GM19372 (cell line): ENCODE data around the gene WNT4.
A peak's percentile ranks its signal among the peaks of the same experiment; 100 is the strongest.

Source experiments
- ATAC-seq: cut with Tn5 transposase; IDR thresholded peaks from one replicate; pipeline ENCODE4 v1.9.1; 2021; ENCODE audit warnings: mild to moderate bottlenecking, low read depth, moderate library complexity; ENCODE audit not compliant: unreplicated experiment

WNT4 gene

DNA sequence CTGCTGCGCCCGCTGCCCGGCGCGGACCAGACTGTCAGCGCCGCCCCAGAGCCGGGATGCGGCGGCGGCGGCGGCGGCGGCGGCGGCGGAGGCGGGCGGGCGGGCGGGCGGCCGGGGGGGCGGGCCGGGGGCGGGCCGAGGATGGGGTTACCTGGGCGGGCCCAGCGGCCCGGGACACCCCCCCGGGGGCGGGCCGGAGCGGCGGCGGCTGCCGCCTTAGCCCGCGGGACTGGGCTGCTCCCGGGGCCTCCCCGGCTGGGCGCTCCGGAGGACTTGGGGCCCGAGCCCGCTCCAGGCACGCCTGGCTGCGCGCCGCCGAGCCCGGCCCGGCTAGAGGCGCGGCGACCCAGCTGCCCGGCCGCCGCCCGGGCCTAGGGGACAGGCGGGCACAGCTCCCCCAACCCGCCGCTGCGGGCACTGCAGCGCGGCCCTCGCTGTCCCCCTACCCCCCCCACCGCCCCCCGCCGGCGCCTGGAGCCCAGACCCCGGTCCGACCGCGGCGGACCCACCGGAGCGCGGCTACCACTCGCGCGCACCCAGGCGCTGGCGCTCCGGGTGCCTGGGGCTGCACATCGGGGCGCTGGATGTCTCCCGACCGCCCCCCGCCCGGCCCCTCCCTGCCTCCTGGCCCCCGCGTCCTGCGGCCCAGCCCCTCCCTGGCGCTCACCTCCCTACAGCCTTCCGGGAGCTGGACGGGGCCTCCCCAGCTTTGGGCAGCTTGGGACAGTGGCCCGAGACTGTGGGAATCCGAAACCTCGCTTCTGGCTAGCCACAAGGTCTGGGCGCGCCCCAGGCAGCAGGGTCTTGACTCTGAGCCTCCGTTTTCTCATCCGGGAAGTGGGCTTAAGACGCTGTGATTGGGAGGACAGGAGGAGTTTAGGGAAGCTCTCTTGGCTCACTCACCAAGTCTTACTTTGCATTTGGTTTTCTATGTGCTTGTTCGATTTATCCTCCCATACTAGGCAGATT lies at the start of gene WNT4:
TSS of gene WNT4 (minus strand) at position 33 of the 969 bp plus-strand sequence. CDS start 175 bp downstream, outside the sequence.
- no peak for ATAC-seq

DNA sequence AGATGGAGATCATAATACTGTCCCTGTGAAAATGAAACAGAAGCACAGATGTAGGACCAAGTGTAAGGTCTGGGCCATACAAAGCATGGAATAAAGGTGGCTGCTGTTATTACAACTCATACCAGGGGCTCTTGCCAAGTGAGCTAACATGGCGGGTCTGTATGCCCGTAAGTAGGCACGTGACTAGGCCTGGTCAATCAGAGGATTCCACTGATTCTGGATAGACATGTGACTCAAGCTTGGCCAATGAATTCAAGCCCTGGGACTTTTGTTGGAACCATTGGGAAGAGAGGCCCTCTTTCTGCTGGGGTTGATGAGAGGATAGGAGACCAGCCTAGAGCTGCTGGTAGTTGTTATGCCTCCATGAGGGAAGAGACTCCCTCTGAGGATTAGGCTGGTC lies 47.8 kb upstream of the WNT4 start:
- no peak for ATAC-seq

DNA sequence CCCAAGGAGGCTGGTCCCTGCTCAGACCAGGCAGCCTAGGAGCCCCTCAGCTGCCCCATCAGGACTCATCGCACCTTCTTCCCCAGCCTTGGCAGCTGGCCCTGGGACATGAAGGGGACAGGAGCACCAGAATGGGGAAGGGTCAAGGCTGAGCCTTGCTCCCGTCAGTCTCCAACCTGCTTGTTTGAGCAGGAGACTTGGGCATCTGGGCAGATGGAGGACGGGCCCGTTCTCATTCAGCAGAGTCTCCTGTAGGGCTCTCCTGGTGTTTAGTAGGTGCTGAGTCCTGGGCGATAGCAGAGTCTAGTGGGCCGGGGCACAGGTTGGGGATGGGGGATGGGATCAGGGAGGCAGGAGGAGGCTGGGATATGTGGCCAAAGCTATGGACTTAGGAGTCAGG lies 47.4 kb upstream of the WNT4 start:
- ATAC-seq = no peak

DNA sequence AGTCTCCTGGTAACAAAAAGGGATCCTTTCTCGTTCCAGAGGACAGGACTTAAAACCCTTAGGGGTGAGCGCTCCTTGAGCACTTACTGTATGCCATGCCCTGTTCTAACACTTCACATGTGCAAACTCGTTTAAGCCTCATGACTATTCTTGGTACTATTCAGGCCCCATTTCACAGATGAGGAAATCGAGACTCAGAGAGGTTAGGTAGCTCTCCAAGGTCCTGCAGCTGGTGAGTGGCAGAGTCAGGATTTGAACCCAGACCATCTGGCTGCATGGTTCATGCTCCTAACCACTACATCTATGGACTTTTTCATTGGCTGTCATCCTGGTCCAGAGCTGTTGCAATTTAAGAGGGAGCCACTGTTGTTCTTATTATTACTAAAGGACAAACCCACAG lies 46.7 kb upstream of the WNT4 start:
- ATAC-seq = no peak

DNA sequence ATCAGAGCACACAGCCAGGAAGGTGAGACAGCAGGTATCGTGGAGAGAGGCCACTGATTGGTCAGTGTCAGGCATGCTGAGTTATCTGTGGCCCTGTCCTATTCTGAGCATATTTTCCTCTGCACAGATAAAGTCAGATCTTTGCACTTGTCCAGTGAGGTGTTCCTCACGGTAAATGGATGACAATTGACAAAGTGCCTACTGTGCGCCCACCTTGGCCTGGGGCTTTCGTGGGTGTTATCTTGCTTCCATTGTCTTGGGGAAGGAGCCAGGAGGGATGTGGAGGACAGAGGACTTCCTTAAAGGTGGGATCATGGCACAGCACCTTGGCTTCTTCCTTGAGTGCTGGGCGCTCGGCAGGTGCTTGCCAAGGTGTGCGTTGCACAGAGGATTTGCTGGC lies 46.0 kb upstream of the WNT4 start:
- ATAC-seq = no peak

DNA sequence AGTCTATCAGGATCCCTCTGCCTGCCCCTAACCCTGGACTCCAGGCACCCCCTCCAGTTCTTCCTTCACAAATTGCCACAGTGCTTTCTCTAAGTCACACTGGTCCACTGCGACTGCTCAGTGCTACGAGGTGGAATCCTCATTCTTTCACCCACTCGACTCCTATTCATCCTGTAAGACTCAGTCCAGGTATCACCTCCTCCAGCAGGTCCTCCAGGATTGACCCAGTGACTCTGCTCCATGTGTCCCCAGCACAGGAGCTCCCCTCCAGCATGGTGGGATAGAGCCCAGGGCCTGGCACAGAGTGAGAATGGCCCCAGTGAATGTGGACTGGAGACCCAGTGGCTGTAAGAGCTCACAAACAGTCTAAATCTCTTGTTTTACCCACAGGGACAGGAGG lies 45.5 kb upstream of the WNT4 start:
- no peak for ATAC-seq

DNA sequence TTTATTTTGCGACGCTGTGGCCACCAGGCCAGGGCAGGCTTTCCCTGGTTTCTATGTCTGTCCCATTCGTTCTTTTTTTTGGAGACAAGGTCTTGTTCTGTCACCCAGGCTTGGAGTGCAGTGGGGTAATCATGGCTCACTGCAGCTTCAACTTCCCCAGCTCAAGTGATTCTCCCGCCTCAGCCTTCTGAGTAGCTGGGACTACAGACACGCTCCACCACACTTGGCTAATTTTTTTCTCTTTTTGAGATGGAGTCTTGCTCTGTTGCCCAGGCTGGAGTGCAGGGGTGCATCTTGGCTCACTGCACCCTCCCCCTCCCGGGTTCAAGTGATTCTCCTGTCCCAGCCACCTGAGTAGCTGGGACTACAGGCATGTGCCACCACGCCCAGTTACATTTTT lies 43.4 kb upstream of the WNT4 start:
- ATAC-seq = no peak

DNA sequence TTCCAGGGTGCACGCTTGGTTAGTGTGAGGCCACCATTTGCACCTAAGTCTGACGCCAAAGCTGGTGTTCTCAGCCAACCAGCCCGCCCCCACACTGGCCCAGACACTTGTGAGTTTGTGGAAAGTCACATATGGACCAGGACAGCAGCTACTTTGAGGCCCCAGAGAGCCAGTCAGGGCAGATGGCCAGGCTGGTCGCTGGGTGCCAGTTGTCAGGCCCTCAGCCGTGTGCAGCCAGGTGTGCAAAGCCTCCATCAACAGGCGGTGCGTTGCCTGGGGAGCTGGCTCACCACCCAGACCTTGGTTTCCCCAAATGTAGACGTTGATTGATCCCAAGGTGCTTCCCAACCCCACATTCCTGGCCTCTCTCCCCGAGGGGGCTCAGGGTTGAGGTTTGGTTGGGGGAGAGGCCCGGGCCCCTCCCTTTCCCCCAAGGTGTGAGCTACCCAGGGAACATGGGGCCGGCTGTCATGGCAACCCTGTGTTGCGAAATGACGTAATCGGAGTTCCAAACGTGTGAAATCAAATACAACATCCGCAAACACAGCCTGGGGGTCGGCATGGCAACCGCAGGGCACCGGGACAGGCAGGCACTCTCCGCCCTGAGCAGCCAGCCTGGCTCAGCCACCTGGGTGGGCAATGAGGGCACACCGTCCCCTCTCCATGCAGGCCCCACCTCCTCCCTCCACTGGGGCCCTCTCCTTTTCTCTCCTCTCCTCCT lies 42.2 kb upstream of the WNT4 start:
- no peak for ATAC-seq

DNA sequence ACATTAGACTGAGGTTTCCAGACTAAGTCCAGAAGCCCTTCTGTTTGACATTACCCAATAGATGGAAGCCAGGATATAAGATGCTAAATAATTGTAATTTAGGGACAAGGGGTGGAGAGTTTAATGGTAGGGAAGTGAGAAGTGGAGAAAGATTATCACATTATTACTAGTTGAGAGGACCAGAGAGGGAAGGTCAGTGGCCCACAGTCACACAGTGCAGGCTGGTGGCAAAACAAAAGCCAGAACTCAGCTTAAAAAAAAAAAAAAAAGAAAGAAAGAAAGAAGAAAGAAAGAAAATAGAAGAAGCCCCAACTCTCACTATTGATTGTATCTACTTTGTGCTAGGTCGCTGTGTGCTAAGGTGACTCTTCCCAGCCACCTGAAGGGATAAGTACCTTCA lies 41.6 kb upstream of the WNT4 start:
- ATAC-seq = no peak

DNA sequence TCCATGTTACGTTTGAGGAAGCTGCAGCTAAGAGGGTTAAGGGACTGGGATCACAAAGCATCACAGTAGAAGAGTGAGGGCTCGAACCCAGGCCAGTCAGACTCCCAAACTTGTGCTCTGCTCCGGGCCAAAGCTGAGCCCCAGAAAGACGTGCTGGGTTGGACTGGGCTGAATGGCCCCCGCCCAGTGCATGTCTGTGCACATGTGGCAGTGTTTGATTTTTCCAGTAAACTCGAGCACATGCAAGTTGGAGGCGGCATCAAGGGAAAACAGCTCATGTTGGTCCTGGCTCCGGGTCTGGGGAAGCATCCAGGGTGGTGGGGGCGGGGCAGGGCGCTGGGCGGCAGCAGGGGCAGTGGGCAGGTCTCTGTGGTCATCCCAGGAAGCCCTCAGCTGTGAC lies 39.8 kb upstream of the WNT4 start:
- no peak for ATAC-seq

DNA sequence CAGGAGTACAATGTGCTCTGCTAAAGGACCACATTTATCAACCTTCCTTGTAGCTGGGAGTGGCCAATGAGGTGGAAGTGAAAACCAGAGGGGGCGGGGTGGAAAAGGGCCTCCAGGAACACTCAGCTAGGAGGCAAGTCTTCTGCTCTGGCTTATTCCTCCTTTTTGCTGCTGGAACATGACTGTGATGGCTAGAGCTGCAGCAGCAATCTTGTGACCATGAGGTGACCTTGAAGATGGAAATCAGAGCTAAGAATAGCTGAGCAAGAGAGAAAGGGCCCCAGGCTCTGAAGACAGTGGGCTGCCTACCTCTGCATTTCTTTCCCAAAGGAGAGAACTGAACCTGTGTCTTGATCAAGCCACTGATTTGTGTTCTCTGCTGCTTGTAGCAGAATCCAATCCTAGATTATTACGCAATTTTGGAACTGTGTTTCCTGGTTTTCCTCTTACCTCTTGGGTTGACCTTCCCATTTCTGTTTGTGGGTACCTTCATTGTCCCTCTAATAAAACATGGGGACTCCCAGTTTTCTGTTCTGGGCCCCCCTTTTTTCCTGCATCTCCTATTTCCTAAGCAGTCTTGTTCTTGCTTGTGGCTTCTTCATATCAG lies 36.4 kb upstream of the WNT4 start:
- no peak for ATAC-seq

DNA sequence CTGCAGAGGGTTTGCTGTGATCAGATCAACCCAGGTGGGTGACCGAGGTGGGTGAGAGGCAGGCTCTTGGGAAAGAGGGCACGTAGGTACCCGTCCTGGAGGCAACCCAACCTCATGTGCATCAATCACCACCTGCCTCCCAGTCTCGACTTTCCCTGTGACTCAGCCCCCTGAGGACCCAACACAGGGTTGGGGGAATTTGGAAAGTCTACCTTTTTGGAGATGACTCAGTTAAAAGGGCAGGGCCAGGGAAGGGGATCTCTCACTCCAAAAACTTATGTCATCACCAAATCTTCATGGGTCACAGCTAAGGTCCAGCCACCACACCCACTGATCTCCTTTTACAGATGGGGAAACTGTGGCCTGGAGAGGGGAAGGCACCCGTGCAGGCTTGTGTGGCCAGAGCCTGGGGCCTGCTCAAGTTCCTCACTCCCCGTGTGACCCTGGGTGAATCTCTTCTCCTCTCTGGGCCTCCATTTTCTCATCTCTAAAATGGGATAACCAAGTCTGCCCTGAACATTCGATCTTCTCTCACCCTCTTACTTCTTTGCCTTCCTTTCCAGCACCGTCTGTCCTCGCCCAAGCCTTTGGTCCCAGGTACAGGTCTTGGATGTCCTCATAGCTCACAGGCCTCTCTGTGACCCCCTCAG lies 34.6 kb upstream of the WNT4 start:
- no peak for ATAC-seq

DNA sequence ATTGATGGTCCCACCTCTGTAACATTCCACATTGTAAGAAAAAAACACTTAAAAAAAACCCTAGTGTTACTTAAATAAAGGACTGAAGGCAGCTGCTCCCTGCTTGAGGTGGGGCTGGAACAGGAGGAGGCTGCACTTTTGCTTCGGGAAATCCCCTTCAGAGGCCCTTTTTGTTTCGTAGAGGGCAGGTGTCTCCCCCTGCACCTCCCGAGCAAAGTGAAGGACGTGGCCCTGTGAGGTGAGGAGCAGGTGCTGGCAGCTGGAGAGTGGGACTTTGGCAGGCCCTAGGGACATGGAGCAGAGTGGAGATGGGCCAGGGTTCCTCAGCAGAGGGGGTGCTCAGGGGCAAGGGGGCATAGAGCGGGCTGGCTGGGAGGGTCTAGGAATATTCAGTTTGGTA lies 33.4 kb upstream of the WNT4 start:
- peak; percentile 74 for ATAC-seq

DNA sequence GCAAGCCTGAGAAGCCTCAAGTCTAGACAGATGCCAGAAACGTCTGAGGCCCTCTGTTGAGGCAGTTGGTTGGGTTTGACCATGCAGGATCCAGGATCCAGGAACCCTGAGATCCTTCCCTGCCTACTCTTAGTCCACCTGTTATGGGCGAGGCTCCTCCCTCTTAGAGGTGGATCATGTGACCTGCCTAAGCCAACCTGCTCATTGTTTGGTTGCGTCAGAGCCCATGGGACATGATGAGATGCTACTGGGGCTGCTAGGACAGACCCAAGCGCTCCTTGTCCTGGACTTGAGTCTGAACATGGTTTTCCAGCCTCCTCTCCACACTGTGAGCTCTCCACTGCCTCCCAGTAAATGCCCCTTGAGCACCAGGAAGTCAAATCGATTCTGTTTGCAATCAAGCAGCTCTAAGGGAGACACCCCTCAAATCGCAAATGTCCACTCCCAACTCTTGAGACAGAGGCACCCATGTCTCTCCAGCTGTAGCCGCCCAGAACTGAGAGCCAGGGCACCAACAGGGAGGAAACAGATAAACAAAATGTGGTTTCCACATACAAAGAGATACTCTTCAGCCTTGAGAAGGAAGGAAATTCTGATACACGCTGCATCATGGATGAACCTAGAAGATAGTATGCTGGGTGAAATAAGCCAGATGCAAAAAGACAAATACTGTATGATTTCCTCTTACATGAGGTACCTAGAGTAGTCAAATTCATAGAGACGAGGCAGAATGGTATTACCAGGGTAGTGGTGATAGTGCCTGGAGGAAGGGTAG lies 31.7 kb upstream of the WNT4 start:
- no peak for ATAC-seq

DNA sequence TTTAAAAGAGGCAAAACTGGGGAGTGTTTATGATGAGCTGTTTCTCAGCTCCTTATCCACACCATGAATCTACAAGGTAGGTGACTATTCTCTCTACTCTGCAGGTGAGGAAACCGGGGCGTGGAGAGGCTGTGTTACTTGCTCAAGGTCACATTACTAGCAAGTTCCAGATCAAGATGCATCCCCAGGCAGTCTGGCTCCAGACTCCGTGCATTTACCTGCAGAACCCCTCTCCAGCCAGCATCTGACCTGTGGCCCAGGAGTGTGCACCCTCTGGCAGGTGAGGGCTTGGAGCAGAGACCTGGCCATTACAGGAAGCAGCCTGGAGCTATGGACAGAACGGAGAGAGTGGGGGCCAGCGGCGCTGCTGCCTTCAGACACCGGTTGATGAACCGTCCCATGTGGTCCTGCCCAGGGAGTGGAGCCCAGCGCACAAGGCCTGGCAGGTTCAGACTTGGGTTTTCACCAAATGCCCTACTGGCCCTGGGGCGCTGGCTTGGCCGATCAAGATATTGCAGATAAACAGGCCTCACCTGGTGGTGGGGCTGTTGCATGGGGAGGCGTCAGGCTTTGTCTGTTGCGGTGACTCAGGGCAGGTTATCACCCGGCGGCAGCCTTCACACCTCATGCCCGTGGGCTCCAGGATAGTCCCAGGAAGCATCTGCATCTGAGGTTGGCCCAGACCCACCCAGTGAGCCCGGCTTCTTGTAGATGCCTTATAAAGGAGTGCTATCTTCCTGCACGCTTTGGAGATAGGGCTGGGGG lies 29.2 kb upstream of the WNT4 start:
- no peak for ATAC-seq

DNA sequence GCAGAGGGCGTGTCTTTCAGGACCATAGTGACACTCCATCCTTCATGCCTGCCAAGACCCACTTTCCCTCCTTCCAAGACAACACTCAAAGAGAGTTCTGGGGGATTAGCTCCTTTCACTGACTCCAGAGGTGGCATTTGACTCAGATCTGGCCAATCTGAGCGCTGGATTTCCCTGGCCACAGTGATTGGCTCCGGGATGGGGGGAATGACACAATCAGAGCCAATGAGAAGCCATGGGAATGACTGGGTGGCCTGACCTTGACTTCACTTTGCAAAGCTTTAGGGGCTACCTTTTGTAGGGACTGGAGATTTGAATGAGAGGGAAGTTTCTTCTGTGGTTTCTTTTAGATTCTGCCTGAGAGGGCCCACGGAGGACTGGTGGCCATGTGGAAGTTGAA lies 26.9 kb upstream of the WNT4 start:
- no peak for ATAC-seq

DNA sequence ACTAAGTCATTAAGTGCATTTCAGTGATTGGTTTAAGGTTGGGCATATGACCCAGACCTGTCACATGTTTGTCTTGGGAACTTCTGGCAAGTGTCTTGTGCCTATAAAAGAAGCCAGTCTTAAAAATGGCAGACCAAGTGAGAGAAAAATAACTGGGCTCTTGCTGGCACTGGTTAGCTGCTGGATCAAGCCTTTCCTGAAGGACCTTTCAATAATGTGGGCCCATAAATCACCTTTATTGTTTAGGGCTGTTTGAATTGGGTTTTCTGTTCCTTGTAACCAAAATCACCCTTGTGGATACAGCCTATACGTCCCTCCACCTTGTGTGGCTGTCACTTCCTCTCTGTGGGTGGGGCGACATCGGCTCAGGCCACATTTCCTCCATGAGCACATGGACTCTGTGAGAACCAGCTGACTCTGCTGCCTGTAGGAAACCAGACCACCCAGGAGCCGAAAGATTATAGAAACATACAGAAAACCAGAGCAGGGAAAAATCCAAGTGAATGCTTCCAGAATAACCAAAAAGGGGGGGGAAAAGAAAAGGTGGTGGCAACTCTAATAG lies 25.6 kb upstream of the WNT4 start:
- ATAC-seq = no peak

DNA sequence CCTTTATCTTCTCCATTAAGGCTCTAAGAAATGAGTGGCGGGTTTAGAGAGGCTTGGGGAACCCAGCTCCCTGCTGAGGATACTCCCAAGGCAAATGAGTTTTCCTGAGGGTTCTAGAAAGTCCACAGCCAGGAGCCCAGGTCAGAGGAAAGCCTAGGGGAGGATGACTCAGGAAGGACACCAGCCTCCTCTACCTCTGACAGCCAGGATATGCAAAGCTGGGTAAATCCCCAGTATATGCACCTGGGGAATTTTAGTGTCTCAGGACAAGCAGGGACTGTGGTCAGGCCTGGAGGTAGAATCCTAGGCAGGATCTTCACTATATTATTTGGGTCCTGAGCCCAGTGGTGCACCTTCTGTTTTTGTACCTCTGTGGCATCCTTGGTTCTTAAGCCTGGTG lies 23.5 kb upstream of the WNT4 start:
- no peak for ATAC-seq
